NCI-H2196 (cell line): ENCODE data around the gene GYS2.
"Not testable (repeated sequence)": the region's sequence is repeated elsewhere in the genome, so short reads cannot be mapped to it uniquely, and the experiment has no call there.

ENCODE experiments used
- DNase-seq: peaks from one replicate; lab custom pipeline; 2025; ENCODE audit not compliant: unreplicated experiment; lab: John Stamatoyannopoulos, UW

GYS2 gene

GRCh38 chr12:21606175-21606574 is 1.5 kb upstream of the GYS2 start:
- no peak for DNase-seq

- no peak for DNase-seq
Observed at GRCh38 chr12:21602774-21603173, 1.9 kb downstream of the GYS2 start.

GRCh38 chr12:21600196-21600595 is 4.5 kb downstream of the GYS2 start:
- no peak for DNase-seq

- DNase-seq, result no peak
Observed at GRCh38 chr12:21599143-21599999, 5.3 kb downstream of the GYS2 start.

GRCh38 chr12:21598651-21599050 is 6.0 kb downstream of the GYS2 start:
- no peak for DNase-seq

GRCh38 chr12:21595356-21595755 is 9.3 kb downstream of the GYS2 start:
- not testable (repeated sequence) for DNase-seq

- no peak for DNase-seq
Observed at GRCh38 chr12:21585485-21585884, 19.2 kb downstream of the GYS2 start.

GRCh38 chr12:21584403-21585182 is 20.1 kb downstream of the GYS2 start:
- not testable (repeated sequence) for DNase-seq

- DNase-seq, result no peak
Observed at GRCh38 chr12:21583587-21583986, 21.1 kb downstream of the GYS2 start.

- DNase-seq, result no peak
Observed at GRCh38 chr12:21580748-21581516, 23.7 kb downstream of the GYS2 start.

GRCh38 chr12:21577516-21577915 is 27.1 kb downstream of the GYS2 start:
- no peak for DNase-seq

- no peak for DNase-seq
Observed at GRCh38 chr12:21576431-21576830, 28.2 kb downstream of the GYS2 start.

- no peak for DNase-seq
Observed at GRCh38 chr12:21573733-21574358, 30.8 kb downstream of the GYS2 start.

- no peak for DNase-seq
Observed at GRCh38 chr12:21571046-21571445, 33.6 kb downstream of the GYS2 start.

- no peak for DNase-seq
Observed at GRCh38 chr12:21568115-21568514, 36.5 kb downstream of the GYS2 start.

GRCh38 chr12:21566907-21567394 is 37.7 kb downstream of the GYS2 start:
- DNase-seq, result no peak

- no peak for DNase-seq
Observed at GRCh38 chr12:21566223-21566906, 38.3 kb downstream of the GYS2 start.

- DNase-seq, result no peak
Observed at GRCh38 chr12:21562859-21563258, 41.8 kb downstream of the GYS2 start.

- no peak for DNase-seq
Observed at GRCh38 chr12:21561158-21561557, 43.5 kb downstream of the GYS2 start.

GRCh38 chr12:21559855-21560569 is 44.6 kb downstream of the GYS2 start:
- DNase-seq, result no peak
